Skin epidermis (tissue), 12 donors: ENCODE data around the gene TARM1.
"Not testable (repeated sequence)": the region's sequence is repeated elsewhere in the genome, so short reads cannot be mapped to it uniquely, and the experiment has no call there.

Source experiments
- H3K27ac ChIP-seq, 21 experiments: fragments of 200-600 bp; sonication (generic) in 11 of 21; one replicate each; pipeline ENCODE4 v1.5.0; 2020; ENCODE audit warnings: mild to moderate bottlenecking in 3 of 21, inconsistent platforms in 2 of 21, moderate library complexity in 2 of 21
- H3K4me3 ChIP-seq, 7 experiments: fragments of 200-600 bp; sonication (generic) in 2 of 7; one replicate each; pipeline ENCODE4 v1.5.0; 2020; ENCODE audit warnings: inconsistent platforms in 2 of 7, mild to moderate bottlenecking in 2 of 7, moderate library complexity in 1 of 7

TARM1 gene

DNA sequence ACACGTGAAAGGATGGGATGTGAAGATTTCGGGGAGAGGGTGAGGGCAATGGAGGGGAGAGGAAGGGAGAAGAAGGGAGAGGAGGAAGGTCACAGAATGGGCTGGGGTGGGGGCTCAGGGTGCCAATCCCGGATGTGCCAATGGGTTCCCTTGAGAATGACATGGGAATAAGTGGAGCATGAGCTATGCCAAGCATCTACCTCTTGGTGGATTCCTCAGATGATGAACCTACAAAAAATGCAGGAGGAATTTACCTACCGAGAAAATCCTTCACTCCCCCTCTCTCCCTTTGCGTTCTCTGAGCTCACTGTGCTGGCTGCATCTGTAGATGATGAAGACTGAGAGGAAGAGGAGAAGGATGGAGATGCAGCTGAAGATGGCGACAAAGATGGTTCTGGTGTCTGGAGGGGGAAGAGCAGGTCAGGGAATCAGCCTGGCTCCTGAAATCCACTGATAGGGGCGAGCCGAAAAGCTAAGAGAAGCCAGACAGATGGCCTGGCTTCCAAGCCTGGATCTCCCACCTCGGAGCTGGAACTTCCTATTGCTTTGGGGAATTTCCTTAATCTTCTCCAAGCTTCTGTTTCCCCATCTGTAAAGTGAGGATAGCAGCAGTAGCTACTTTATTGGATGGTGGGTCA is 39.1 kb downstream of the TARM1 start:
- H3K4me3 ChIP-seq = no peak overlapping the region
- no peak overlapping the region for H3K27ac ChIP-seq

DNA sequence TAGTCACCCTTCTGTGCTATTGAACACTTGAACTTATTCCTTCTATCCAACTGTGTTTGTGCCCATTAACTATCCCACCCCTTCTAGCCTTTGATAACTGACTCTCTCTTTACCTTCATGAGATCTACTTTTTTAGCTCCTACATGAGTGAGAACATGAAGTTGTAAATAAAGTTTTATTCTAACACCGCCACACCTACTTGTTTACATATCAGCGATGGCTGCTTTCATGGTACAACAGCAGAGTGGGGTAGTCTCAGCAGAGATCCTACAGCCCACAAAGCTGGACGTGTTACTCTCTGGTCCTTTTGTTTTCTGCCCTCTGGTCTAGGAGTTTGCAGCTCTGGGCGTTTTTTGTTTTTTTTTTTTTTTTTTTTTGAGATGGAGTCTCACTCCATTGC is 41.2 kb downstream of the TARM1 start:
- Histone ChIP-seq H3K27ac (no peak overlapping the region), H3K4me3 (no peak overlapping the region)

DNA sequence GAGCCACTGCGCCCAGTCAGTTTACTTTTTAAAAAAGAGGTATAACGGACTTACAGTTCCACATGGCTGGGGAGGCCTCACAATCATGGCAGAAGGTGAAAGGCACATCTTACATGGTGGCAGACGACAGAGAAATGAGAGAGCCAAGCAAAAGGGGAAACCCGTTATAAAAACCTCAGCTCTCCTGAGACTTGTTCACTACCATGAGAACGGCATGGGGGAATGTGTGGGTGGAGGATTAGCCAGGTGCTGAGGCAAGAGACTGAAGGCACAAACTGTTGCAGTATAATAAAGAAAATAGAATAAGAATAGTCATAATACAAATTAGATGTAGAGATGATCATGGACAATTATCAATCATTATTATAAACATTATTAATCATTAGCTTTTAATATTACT is 44.6 kb downstream of the TARM1 start:
- H3K4me3 ChIP-seq, H3K27ac ChIP-seq: not testable (repeated sequence)

DNA sequence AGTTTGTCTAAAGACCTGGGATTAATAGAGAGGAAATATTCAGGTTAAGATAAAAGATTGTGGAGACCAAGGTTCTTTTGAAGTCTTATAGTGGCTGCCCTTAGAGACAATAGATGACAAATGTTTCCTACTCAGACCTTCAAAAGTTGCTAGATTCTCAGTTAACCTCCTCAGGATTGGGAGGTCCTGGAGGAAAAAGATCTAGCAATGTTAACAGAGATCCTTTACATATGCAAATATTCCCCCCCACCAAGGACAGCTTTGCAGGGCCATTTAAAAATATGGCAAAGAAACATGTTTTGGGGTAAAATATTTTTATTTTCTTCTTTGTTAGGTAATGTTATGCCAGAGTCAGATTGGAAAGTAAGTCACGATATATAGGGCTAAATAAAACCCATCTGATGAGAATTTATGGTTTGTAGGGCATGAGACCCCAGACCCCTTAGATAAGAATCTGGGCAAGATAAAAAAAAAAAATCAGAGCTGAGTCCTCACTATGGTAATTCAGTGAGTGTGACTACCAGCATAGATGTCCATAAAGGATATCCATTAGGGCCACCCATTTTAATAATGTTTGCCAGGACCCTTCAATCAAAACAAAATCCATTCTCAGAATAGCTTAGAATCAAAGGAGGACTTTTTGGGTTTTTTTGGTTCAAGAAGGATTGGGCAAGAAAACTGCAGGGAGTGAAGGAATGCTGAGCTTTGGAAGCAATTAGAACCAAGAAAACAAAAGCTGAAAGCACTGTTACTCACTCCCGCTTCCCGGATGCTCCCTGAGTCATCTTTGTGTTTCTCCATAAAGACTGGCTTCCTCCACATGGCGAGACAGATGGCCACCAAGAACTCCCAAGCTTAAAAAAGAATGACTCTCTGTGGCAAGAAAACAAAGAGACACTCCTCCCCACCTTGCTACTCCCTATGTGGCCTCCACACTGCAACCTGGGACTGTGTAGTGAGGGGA is 45.7 kb downstream of the TARM1 start:
- H3K4me3 ChIP-seq = no peak overlapping the region
- peak overlapping the region in 7 of 21 experiments; percentile 22 to 63 (median 55) for H3K27ac ChIP-seq

DNA sequence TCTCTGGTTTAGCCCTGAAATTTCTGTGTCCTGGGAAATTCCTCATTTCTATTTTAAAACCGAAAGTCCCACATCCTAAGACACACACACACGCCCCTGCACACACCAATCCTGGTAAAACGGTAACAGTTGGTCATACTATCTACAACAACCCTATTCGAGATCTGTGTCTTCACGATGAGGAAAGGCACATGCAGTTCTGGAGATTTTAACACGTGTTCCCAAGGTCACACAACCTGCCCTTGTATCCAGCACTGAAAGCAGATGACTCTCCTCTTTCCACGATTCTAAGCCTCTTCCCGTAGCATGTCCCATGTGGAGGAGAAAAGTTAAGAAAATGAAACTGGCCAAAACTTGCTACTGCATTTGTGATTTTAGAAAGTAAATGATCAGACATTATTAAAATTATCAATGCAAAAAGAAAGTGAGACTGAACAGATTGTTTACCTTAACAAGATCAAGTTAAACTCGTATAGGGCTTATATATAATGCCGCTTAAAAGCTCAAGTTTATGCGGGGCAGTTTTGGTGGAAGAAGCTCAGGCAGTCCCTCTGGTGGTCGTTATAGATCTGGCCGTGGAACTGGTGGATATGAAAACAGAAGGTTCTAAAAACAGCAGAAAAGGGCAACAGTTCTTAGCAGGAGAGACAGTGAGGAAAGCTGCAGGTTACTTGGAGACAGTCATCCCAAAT is 50.1 kb downstream of the TARM1 start:
- H3K27ac ChIP-seq = no peak overlapping the region
- H3K4me3 ChIP-seq = no peak overlapping the region

DNA sequence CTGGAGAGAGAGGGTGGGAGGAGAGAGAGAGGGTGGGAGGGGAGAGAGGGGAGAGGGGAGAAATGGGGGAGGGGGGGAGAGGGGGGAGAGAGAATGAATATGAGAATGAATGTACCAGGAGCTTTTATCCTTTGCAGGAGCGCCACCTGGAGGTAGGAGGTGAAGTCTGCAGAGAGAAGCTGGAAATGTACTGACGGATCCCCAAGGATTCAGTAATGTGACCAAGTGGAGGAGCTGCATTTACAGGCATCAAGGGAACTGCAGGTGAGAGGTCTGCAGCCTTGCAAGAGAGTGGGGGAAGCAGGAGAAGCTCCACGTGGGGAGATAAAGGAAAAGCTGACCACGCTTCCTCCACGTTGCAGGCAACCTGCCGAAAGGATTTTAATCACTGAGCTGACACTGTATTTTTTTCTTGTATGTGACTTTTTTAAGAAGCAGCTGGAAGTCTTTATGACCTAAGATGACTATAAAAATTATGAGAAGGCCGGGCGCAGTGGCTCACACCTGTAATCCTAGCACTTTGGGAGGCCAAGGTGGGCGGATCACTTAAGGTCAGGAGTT is 51.2 kb downstream of the TARM1 start:
- Histone ChIP-seq H3K27ac (no peak overlapping the region), H3K4me3 (no peak overlapping the region)

DNA sequence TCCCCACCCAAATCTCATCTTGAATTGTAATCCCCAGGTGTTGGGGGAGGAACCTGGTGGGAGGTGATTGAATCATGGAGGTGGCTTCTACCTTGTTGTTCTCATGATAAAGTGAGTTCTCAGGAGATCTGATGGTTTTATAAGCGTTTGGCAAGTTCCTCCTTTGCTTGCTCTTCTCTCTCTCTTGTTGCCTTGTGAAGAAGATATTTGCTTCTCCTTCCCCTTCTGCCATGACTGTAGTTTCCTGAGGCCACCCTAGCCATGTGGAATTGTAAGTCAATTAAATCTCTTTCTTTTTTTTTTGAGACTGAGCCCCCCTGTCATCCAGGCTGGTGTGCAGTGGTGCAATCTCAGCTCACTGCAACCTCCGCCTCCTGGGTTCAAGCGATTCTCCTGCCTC is 51.9 kb downstream of the TARM1 start:
- no peak overlapping the region for H3K4me3 ChIP-seq

DNA sequence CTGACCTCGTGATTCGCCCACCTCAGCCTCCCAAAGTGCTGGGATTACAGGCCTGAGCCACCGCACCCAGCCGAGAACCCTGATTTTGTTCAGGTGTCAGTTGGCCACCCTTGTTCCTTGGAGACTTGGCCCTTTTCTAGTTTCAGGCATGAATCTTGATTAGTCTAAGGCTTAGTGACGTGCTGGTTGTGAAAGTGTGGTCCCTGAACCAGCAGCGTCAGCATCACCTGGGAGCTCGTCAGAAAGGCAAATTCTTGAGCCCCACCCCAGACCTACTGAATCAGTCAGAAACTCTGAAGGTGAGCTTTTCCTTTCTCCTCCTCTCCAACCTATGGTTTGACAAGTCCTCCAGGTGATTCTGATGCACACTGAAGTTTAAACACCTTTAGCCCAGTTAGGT is 54.5 kb downstream of the TARM1 start:
- Histone ChIP-seq H3K27ac (no peak overlapping the region), H3K4me3 (no peak overlapping the region)

More for the DNA sequence above, 51.9 kb downstream of the TARM1 start:
- H3K27ac ChIP-seq = no peak overlapping the region

DNA sequence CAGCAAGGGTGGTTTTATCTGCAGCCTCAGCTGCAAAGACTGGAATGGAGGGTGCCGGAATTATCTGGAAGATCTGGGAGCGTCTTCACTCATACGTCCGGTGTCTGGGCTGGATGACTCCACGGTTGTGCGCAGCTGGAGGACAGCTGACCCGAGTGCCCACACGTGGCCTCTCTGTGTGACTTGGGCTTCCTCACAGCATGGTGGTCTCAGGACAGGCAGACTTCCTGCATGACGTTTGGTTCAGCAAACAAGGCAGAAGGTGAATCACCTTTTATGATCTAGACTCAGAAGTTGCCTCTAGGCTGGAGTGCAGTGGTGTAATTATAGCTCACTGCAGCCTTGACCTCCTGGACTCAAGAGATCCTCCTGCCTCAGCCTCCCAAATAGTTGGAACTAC is 56.5 kb downstream of the TARM1 start:
- Histone ChIP-seq H3K27ac (no peak overlapping the region), H3K4me3 (no peak overlapping the region)

DNA sequence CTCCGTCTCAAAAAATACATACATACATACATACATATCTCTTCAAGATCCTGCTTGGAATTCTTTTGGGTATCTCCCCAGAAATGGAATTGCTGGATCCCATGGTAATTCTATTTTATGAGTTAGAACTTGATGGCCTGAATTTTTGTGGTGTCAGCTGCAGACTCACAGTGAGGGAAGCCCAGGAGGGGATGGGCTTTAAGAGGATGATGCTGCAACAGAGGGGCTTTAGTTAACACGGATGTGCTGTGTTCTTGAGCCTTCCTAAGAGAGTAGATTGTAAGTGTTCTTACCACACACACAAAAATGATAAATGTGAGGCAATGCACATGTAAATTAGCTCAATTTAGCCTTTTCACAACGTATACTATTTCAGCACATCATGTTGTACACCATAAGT is 58.0 kb downstream of the TARM1 start:
- Histone ChIP-seq H3K4me3 (no peak overlapping the region), H3K27ac (no peak overlapping the region)

DNA sequence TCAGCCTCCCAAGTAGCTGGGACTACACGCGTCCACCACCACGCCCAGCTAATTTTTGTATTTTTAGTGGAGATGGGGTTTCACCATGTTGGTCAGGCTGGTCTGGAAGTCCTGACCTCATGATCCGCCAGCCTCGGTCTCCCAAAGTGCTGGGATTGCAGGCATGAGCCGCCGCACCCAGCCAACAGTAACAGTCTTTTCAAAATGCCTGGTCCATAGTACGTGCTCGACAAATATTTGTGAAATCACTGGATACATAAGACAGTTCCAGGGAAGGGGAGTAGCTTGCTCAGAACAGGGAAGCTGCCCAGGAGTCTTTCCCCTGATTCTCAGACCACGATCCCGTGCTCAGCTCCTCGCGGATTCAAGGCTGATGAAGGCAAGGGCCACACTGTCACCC is 59.2 kb downstream of the TARM1 start:
- Histone ChIP-seq H3K4me3 (no peak overlapping the region), H3K27ac (no peak overlapping the region)

DNA sequence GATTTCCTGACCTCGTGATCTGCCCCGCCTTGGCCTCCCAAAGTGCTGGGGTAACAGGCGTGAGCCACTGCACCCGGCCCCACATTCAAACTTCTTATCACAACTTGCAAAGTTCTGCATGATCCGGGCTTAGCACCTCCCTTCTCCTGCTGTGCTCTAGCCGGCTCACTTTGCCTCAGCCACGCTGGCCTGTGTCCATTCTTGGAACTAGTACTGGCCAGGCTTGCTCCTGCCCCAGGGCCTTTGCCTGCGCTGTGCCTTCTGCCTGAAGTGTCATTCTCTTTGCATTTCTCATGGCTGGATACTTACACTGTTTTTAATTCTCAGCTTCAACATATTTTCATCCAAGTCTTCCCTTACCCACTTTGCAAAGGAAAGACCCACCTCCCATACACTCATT is 59.8 kb downstream of the TARM1 start:
- no peak overlapping the region for H3K27ac ChIP-seq
- H3K4me3 ChIP-seq = no peak overlapping the region
